ENCODE results near the gene SIK2.
"Not testable (repeated sequence)": the region's sequence is repeated elsewhere in the genome, so short reads cannot be mapped to it uniquely, and the experiment has no call there.

The SIK2 gene

DNA sequence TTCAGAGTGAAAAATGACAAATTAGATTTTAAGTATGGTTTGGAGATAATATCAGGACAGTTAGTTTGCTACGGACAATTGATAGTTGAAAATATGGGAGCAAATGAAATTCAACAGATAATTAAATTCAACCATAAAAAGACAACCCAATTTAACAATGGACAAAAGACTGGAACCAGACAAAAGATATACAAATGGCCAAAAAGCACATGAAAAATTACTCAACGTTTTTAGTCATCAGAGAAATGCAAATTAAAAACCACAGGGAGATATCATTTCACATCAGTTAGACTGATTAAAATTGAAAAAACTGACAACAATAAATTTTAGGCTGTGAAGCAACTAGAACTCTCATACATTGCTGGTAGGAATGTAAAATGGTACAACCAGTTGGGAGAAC is 27.2 kb downstream of the SIK2 start:
- no peak for DNase-seq

DNA sequence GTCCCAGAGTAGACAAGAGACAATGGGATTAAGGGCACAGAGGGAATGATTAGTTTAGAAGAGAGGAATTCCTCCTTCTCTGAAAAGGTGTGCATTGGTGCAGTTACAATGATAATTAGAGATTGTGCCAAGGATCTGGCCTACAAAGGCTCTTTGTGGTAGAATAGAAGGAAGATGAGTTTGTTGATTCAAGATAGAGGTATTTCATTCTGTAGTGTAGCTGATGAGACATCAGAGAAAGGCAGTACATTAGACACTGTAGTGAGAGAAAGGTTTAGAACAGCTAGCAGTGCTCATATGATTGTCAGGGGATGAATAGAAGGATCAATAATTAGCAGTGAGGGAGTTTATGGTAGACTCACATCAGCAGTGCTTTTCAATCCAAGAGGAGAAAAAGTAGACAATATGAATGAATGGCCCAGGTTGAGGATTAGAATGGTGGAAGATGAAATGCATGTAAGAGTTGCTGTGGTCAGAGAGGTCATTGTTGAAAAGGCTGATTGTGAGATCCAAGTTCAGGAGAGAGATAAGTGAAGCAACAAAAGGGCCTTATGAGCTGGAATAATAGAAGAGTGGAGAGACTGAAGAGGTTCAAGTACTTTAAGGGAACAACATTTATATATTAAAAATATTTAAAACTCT is 28.9 kb downstream of the SIK2 start:
- no peak for DNase-seq

DNA sequence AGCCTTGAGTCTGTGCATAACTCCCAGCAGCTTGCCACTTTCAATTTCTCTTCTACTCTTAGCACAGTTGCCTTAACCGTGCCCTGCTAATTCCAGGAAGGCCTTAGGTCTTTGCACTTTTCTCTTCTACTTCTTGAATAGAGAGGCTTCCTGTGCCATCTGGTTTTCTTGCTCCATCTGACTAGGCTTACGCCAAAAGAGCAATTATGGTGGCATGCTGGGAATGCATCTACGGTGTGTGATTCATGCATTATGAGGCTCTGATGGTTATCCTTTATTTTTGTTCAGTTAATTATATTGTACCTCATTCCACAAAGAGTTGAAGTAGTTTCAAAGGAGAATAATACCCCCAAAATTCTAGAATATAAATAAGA is 29.4 kb downstream of the SIK2 start:
- no peak for DNase-seq

DNA sequence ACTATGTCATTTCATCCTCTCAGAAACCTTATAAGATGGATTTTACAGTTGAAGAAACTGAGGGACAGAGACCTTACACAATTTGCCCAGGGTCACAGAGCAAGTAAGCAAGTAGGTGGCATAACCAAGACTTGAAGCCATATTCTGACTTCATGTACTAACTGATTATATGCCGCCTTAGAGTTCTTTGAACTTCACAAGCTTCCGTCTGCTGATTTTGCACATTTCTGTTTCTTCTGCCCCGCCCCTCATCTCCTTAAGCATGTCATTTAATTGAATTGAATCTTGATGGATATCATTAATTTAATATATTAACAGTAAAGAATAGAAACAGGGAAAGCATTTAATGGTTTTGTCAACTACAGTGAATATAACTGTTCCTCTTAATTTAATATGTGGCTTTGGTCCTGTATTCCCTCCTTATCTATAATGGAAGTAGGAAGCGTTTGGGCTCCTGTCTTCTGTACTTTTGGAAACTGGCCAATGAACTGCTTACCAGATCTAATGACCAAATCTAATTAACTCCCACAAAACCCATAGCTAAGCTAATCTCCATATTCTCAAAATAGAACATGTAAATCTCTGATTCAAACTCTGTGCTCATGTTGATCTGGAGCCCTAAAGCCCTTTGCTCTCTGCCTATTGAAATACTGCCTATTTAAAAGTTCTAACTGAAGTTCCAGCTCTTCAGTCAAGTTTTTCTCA is 30.4 kb downstream of the SIK2 start:
- no peak for DNase-seq

DNA sequence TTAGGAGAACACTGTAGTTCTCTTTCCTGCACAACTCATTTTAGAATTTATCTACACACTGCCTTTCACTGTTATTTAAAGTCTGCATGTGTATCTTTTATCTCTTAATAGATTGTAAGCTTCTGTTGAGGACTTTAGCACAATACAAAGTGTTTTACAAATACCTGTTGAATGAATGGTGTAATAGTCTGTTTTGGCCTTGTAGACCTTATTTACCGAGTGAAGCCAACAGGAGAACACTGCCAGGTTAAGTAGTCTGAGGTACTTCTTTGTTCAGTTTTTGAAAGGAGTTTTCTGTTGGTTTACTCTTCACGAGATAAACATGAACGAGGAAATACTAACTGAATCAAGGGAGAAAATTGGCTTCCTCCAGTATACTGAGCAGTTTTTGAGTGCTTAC is 31.0 kb downstream of the SIK2 start:
- DNase-seq, result no peak

DNA sequence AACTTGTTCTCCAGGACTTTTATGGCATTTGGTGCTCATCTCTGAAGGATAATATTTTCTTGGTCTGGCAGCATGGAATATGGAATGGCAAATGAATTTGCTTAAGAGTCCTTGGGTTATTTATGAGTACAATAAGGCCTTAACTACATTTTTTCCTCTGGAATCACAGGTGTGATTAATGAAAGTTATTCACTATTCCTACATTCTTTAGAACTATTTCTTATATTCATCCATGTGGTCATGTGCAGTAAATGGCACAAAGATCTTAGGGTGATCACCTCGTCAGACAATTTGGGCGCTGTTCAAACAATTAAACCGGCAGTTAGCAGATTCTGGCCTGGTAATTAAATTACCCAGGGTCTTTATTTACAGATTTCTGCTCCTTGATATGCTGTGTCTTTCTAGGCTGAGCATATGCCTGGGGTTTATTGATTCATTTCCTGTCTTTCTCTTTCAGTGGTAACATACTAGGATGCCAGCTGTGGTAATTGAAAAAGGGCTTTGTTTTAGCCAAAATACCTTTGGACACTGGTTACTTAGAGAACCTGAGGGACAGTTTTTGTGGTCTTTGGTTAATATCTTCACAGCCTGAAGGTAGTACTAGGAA is 31.6 kb downstream of the SIK2 start:
- DNase-seq, result no peak

DNA sequence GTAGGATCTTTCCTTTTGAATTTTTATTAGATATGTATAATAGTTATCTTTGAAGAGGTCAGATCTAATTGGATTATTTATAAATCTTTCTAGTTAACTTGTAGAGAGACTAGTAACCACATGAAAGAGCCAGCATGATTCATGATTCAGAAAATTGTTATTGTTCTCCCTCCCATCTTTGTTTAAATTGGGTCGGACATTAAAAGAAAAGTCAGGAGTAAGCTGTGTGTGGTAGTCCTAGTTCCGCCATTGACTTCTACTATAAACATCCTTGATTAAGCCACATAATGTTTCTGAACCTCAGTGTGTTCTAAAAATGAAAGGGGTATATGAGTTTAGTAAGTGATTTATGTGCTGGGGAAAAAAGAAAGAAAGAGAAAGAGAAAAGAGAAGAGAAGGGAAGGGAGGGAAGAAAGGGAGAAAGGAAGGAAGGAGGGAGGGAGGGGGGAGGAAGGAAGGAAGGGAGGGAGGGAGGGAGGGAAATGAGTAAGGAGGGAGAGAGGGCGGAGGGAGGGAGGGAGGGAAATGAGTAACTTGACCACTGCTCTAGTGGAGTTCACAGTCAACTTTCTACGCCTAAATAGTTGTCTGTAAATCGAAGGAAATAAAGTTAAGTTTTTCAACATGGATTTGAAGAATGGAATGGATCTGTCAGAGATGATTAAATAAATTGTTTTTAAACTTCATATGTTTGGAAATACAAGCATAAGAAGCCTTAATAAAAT is 32.9 kb downstream of the SIK2 start:
- no peak for DNase-seq

DNA sequence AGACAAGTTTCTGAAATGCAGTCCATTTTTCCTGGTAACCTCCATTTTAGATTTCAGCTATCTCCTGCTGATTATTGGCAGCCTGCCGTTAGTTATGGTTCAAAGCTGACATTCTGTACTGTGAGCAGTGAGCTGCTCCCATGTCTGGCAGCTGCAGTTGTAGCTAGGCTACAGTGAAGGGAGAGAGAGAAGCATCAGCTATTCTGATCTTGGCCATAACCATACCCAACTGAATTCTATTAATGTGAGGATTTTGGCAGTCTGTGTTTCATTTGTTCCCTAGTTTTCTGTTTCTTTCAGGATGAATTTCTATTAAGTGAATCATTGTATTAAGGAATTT is 33.4 kb downstream of the SIK2 start:
- DNase-seq, result no peak

DNA sequence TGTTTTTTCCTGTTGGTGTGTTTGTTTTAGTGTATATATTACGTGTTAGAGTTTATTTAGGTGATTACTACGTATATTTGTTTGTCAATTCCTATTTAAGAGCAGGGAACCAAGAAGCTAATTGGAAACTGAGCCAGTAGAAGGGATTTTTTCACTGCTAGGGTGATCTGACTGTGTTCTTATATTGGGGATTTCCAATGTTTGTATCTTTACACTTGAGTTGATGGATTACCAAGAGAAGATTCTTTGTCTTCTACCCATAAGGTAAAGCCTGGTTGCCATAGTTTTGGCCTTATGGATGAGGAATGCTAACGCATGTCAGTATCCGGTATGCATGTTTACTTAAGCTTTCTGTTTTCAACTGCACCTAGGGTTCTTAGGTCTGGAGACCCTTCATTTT is 35.6 kb downstream of the SIK2 start:
- no peak for DNase-seq

DNA sequence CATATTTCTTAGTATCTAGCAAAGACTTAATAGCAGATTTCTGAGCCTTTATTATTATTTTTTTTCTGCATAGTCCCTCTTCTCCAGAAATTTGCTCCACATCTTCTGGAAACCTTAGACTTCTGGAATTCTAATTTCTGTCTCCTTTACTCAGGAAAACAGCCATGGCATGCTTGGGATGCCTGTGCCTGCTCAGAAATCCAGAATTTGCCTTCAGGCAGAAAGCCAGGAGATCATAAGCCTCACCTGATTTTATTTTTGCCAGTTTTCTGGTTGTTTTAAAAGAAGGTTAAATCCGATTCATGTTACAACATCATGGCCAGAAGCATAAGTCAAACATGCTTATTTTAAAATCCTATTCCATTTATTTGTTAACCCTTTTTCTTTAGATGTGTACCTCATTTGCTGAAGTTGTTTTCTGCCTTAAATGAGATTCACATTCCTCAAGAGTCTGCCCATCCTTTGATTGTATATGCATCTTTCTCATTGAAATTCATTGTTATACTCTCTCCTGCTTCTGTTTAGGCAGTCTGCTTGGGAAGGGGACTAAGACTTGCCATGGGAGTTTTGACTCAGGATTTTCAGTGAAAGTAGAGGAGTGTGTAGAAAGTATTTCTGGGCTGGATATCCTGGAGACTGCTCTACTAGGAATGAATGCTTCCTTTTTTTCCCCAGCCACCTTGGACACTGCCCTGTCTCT is 37.1 kb downstream of the SIK2 start:
- no peak for DNase-seq

DNA sequence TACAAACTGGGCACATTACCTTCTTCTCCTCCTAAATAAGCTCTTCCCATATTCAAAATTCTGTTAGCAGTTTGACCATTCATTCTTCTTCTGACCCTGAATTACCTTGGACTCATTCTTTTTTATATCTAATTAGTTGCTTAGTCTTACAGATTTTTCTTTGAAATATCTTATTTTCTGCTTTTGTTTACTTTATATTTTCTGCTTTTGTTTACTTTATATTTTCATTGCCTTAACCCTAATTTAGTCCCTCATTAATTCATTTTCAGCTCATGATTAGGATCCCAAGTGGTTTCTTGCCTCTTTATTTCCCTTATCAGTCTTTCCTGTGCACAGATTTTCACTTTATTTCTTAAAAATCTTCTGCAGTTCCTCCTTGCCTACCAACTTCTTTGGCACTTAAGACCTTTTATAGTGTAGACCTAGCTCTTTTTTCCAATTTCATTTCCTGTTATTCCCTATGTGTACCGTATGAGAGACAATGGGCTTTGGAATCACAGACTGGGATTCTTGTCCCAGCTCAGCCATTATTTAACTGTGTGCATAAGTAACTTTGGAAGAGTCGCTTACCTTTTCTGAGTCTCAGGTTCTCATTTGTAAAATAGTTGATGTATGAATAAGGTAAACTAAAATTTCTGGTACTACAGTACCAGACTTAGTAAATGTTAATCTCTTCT is 39.2 kb downstream of the SIK2 start:
- DNase-seq, result no peak

DNA sequence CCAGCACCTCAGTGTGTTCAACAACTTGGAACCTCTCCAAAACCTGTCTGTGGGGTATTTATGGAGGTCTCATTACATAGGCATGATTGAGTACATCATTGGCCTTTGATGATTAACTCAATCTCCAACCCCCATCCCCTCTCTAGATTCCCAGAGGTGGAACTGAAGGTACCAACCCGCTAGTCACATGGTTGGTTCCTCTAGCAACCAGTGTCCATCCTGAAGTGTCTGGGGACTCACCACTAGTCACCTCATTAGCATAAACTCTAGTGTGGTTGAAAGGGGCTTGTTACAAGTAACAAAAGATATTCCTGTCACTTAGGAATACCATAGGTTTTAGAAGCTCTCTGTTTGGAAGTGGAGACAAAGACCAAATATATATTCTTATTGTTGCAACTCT is 40.3 kb downstream of the SIK2 start:
- no peak for DNase-seq

DNA sequence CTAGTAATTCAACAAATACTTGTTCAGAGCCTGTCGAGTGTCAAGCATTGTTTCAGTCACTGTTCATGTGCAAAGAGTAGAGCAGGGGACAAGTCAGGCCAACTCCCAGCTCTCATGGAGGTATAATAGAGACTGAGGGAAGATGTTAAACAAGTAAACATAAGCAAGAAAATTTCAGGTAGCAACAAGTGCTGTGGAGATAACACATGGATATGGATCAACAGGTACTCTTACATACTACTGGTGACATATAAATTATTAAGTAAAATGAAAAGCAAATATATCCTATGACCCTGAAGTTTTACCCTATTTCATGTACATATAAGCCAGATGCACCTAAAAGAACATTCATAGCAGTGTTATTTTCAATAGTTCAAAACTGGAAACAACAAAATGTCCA is 42.7 kb downstream of the SIK2 start:
- DNase-seq, result no peak

DNA sequence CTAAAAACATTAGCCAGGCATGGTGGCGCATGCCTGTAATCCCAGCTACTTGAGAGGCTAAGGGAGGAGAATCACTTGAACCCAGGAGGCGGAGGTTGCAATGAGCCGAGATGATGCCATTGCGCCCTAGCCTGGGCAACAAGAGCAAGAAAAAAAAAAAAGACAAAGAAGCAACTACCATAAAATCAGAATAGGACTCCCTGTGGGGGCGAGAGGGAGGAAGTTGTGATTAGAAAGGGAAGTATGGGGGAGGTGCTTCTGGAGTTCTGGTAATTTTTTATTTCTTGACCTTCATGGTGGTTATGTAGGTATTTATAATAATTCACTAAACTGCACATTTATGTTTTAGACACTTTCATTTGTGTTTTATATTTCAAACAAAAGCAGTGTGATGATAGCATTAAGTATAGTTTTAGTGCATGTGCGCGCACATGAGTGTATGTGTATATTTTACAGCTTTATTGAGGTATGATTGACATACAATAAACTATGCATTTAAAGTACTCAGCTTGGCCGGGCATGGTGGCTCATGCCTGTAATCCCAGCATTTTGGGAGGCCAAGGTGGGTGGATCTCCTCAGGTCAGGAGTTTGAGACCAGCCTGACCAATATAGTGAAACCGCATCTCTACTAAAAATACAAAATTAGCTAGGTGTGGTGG is 43.5 kb downstream of the SIK2 start:
- DNase-seq, result no peak

DNA sequence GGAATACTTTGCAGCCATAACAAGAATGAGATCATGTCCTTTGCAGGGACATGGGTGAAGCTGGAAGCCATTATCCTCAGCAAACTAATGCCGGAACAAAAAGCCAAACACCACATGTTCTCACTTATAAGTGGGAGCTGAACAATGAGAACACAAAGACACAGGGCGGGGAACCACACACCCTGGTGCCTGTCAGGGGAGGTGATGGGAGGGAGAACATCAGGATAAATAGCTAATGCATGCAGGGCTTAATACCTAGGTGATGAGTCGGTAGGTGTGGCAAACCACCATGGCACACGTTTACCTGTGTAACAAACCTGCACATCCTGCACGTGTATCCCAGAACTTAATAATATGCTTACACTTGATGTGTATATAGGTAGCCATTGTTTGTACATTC is 49.1 kb downstream of the SIK2 start:
- not testable (repeated sequence) for DNase-seq

DNA sequence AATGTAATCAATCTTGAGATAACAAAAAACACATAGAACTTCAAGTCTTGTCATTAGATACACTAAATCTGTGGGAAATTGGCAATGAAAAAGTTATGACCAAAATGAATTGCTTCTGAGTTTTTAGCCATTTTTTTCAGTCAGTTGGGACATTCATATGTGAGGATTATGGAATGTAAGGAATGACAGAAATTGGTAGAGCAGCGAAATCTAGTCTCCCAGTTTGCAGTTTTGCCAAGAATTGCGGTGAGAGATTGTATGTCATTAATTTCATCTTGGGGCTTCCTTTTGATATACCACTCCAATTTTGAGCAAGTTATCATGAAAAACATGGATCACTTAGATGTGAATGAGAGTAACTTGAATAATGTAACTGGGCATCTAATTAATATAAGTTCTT is 49.9 kb downstream of the SIK2 start:
- DNase-seq, result no peak

DNA sequence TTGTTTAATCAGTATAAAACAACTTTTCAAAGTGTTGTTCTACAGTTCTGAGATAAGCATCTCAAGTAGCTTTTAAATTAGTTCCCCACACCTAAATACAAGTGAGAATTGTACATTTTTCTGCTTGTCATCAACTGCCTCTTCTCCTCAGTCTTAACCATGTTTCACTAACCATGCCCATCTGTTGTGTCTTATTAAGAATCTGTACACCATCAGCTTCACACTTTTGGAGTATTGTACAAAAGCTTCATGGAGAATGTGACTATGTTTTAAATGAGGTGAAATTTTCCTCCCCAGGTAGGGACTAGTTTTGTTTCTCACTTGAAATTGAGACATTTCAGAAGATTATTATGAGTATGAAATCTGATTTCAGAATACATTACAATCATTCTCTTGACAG is 52.4 kb downstream of the SIK2 start:
- no peak for DNase-seq

DNA sequence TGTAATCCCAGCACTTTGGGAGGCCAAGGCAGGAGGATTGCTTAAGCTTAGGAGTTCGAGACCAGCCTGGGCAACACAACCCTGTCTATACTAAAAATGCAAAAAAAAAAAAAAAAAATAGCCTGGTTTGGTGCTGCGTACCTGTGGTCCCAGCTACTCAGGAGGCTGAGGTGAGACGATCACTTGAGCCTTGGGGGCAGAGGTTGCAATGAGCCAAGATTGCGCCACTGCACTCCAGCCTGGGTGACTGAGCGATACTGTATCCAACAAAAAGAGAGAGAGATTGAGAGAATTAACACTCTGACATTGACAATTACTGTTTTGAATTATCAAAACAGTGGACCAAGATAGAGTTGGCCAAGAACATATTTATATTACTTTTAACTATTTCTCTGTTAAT is 53.7 kb downstream of the SIK2 start:
- DNase-seq, result no peak

DNA sequence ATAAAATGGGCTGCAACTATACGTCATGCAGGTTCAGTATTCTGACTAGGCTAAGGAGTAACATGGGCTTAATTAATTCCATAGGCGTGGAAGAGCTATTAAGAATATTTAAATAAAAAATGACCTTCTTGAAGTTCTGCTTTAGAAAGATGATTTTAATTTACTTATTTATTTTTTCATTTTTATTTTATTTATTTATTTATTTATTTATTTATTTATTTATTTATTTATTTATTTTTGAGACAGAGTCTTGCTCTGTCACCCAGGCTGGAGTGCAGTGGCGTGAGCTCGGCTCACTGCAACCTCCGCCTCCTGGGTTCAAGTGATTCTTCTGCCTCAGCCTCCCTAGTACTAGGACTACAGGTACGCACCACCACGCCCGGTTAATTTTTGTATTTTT is 55.7 kb downstream of the SIK2 start:
- not testable (repeated sequence) for DNase-seq

DNA sequence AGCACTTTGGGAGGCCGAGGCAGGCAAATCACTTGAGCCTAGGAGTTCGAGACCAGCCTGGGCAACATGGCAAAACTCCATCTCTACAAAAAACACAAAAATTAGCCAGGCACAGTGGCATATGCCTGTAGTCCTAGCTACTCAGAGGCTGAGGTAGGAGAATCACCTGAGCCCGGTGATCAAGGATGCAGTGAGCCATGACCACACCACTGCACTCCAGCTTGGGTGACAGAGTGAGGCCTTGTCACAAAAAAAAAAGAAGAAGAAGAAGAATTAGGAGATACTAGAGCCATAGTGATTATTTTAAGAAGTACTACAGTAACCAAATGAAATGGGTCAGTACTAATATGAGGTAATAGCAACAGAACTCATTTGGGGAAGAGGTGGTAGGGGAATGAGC is 56.2 kb downstream of the SIK2 start:
- DNase-seq, result not testable (repeated sequence)

DNA sequence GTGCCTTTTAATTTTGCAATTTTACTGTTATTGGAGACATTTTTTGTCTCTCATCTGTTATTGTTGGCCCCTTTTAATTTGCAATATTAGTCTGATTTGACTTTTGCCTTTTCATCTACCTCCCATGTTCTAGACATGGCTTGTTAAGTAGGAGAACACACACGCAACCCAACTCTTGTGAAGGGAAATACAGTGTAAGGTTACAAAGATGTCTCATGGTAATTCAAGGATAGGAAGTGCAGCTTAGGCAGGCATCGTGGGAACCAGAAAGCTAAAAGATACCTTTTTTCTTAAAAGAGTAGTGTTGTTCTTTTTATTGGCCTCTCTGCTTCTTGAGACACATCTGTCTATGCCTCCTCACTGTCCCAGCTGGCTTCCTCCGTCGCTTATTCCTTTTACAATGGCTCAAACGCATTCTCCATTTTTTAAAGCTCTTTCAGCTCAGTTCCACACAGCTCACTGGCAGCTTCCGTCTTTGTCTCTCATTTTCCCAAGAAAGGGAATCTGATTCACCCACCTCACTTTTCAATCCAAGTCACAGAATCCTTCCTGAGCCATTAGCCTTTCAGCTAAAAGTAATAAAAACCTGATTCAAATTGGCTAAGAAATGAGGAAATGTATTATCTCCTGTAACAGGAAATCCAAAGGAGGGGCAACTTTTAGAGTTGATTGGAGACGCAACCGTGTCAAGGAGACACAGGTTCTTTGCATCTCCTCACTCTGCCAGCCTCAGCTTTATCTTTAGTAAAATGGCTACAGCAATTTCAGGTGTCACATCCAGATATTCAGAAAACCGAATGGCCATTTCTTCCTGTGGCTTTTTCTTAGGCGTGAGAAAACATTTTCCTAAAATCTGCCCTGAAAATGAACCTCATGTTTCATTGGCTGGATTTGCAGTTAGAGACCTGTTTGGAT is 57.2 kb downstream of the SIK2 start:
- no peak for DNase-seq

All from stimulated activated CD4-positive, alpha-beta T cell treated with anti-CD3 and anti-CD28 coated beads, Interleukin-4, amount 100 ng/mL, for 4 hours (primary cell).